Measurements from ENCODE around the gene DIDO1. TPM values are rescaled to one million over a fixed set of nuclear protein-coding genes. Genes with fewer than 3 reads are reported as not detected.

DIDO1 gene
- total RNA-seq, 4 donors from 2014 or later, result 54.2 to 105 (median 70.7) TPM

GRCh38 chr20:62885896-62886708, 40.2 kb downstream of the DIDO1 start:
- TF ChIP-seq CTCF (IDR thresholded peaks at IDR 0.05) (no peak), POLR2A (IDR thresholded peaks at IDR 0.05) (no peak)
- DNase-seq (ENCODE audit: low spot score in 2 of 2), result no peak
- 79 to 84% methylated on average over 19 to 22 of the region's 23 CpGs for WGBS, 2 donors
- intact Hi-C loops (cut with DNase I; ENCODE audit: low total_unique reads), result no loop called here
- no peak overlapping the region for H3K4me3 ChIP-seq (ENCODE audit: low read depth, poor library complexity, severe bottlenecking)

- DNase-seq (ENCODE audit: low spot score in 2 of 2), result no peak
- intact Hi-C loops (cut with DNase I; ENCODE audit: low total_unique reads), result no loop called here
Observed at GRCh38 chr20:62885046-62885895, 41.0 kb downstream of the DIDO1 start.

GRCh38 chr20:62884556-62884955, 41.7 kb downstream of the DIDO1 start:
- no peak for TF ChIP-seq CTCF (IDR thresholded peaks at IDR 0.05)
- no peak for TF ChIP-seq POLR2A (IDR thresholded peaks at IDR 0.05)

More at GRCh38 chr20:62885046-62885895, 41.0 kb downstream of the DIDO1 start:
- 62 to 64% methylated on average over 20 of the region's 20 CpGs for WGBS, 2 donors
- no peak overlapping the region for H3K4me3 ChIP-seq (ENCODE audit: low read depth, poor library complexity, severe bottlenecking)
- TF ChIP-seq CTCF (IDR thresholded peaks at IDR 0.05) (no peak), POLR2A (IDR thresholded peaks at IDR 0.05) (no peak)

GRCh38 chr20:62882426-62882825, 43.9 kb downstream of the DIDO1 start:
- H3K4me3 ChIP-seq (ENCODE audit: low read depth, poor library complexity, severe bottlenecking), result no peak overlapping the region
- no peak for DNase-seq (ENCODE audit: low spot score in 2 of 2)
- WGBS, 2 donors, result 90 to 91% methylated on average over 15 of the region's 15 CpGs
- no peak for TF ChIP-seq CTCF (IDR thresholded peaks at IDR 0.05)
- TF ChIP-seq POLR2A (IDR thresholded peaks at IDR 0.05), result no peak
- intact Hi-C loops (cut with DNase I; ENCODE audit: low total_unique reads), result no loop called here

More at GRCh38 chr20:62884556-62884955, 41.7 kb downstream of the DIDO1 start:
- no peak for DNase-seq (ENCODE audit: low spot score in 2 of 2)
- intact Hi-C loops (cut with DNase I; ENCODE audit: low total_unique reads), result no loop called here
- WGBS, 2 donors, result 59 to 67% methylated on average over 8 of the region's 8 CpGs
- no peak overlapping the region for H3K4me3 ChIP-seq (ENCODE audit: low read depth, poor library complexity, severe bottlenecking)

- WGBS, 2 donors, result 95% methylated on average over 46 of the region's 46 CpGs
- intact Hi-C loops (cut with DNase I; ENCODE audit: low total_unique reads), result no loop called here
- no peak overlapping the region for H3K4me3 ChIP-seq (ENCODE audit: low read depth, poor library complexity, severe bottlenecking)
- no peak for DNase-seq (ENCODE audit: low spot score in 2 of 2)
- TF ChIP-seq POLR2A (IDR thresholded peaks at IDR 0.05) (no peak), CTCF (IDR thresholded peaks at IDR 0.05) (no peak)
Observed at GRCh38 chr20:62881662-62882395, 44.5 kb downstream of the DIDO1 start.

Data from lower leg skin (tissue), 4 donors.